GM23338 (cell line): ENCODE results near the gene C6orf47. TPM values are rescaled to one million over a fixed set of nuclear protein-coding genes. Genes with fewer than 3 reads are reported as not detected.

Experiments
- ATAC-seq: fragments of 200-7000 bp; cut with Tn5 transposase; 3 replicates; pipeline ENCODE4 v1.9.1; 2020
- DNase-seq: peaks from one replicate; pipeline ENCODE4 v3.0.0-alpha.2; 2015; ENCODE audit warnings: low spot score
- H2AFZ ChIP-seq: fragments of 200-600 bp; sonication (generic); 2 replicates; pipeline ENCODE4 v1.8.0; 2016; ENCODE audit warnings: antibody characterized with exemption, mild to moderate bottlenecking, moderate library complexity
- H3F3A ChIP-seq: fragments of 200-600 bp; sonication (generic); replicated peaks from 2 replicates; pipeline ENCODE4 v1.8.0; 2017; ENCODE audit warnings: antibody characterized with exemption, mixed run types, low read depth
- H3K27ac ChIP-seq: fragments of 200-600 bp; sonication (generic); 2 replicates; pipeline ENCODE4 v1.6.1; 2016; ENCODE audit warnings: low read depth
- H3K27me3 ChIP-seq: fragments of 200-600 bp; sonication (generic); 2 replicates; pipeline ENCODE4 v1.8.0; 2016; ENCODE audit warnings: mild to moderate bottlenecking, mixed run types, moderate library complexity; ENCODE audit not compliant: insufficient read depth
- H3K36me3 ChIP-seq: fragments of 200-600 bp; sonication (generic); 2 replicates; pipeline ENCODE4 v1.8.0; 2016; ENCODE audit warnings: mild to moderate bottlenecking; ENCODE audit not compliant: insufficient read depth
- H3K4me1 ChIP-seq: fragments of 200-600 bp; sonication (generic); 2 replicates; pipeline ENCODE4 v1.8.0; 2016; ENCODE audit warnings: mild to moderate bottlenecking, moderate library complexity; ENCODE audit not compliant: insufficient read depth
- H3K4me2 ChIP-seq: fragments of 200-600 bp; sonication (generic); 2 replicates; pipeline ENCODE4 v1.7.1; 2017; ENCODE audit warnings: mixed run types
- H3K4me3 ChIP-seq: fragments of 200-600 bp; sonication (generic); 2 replicates; pipeline ENCODE4 v1.6.1; 2016; ENCODE audit warnings: mixed run types
- H3K79me2 ChIP-seq: fragments of 200-600 bp; sonication (generic); replicated peaks from 2 replicates; pipeline ENCODE4 v1.8.0; 2017; ENCODE audit warnings: mild to moderate bottlenecking; ENCODE audit not compliant: insufficient read depth
- H3K9me2 ChIP-seq: fragments of 200-600 bp; sonication (generic); 2 replicates; pipeline ENCODE4 v1.8.0; 2017; ENCODE audit not compliant: insufficient read depth
- H4K20me1 ChIP-seq: fragments of 200-600 bp; sonication (generic); replicated peaks from 2 replicates; pipeline ENCODE4 v1.8.0; 2017; ENCODE audit warnings: mild to moderate bottlenecking; ENCODE audit not compliant: insufficient read depth
- H3K27ac Mint-ChIP-seq: 2 replicates; pipeline ENCODE4 v1.8.0; 2020; ENCODE audit warnings: inconsistent platforms, mild to moderate bottlenecking, moderate library complexity, mixed read lengths
- H3K27me3 Mint-ChIP-seq: 3 replicates; pipeline ENCODE4 v1.8.0; 2022; ENCODE audit warnings: low read depth, mild to moderate bottlenecking, moderate library complexity, mixed read lengths, inconsistent platforms; ENCODE audit not compliant: insufficient read depth, poor library complexity
- H3K36me3 Mint-ChIP-seq: 3 replicates; pipeline ENCODE4 v1.8.0; 2021; ENCODE audit warnings: low read depth, mild to moderate bottlenecking, inconsistent platforms, moderate library complexity, mixed read lengths
- H3K4me1 Mint-ChIP-seq: 3 replicates; pipeline ENCODE4 v1.8.0; 2020; ENCODE audit warnings: mild to moderate bottlenecking, inconsistent platforms, mixed read lengths
- H3K4me3 Mint-ChIP-seq: 3 replicates; pipeline ENCODE4 v1.8.0; 2021; ENCODE audit warnings: moderate library complexity, mild to moderate bottlenecking, inconsistent platforms, mixed read lengths
- H3K9me3 Mint-ChIP-seq: 3 replicates; pipeline ENCODE4 v1.8.0; 2020; ENCODE audit warnings: moderate library complexity, mild to moderate bottlenecking, inconsistent platforms, mixed read lengths
- CTCF ChIP-seq, 2 experiments: fragments of 200-600 bp in 1 of 2; sonication (generic) in 1 of 2; conservative IDR thresholded peaks; 2 replicates each; pipeline versions ENCODE4 v1.5.1 to v1.6.1; 2016 to 2017; ENCODE audit warnings: antibody characterized with exemption in 2 of 2, low read depth in 2 of 2, mild to moderate bottlenecking in 2 of 2, moderate library complexity in 1 of 2
- EZH2phosphoT487 ChIP-seq: fragments of 200-600 bp; sonication (generic); IDR thresholded peaks from one replicate; pipeline ENCODE4 v1.8.1; 2018; ENCODE audit warnings: antibody characterized with exemption; ENCODE audit not compliant: unreplicated experiment
- NANOG ChIP-seq: IDR thresholded peaks from 2 replicates; pipeline ENCODE4 v1.6.1; 2016; ENCODE audit warnings: antibody characterized with exemption, borderline replicate concordance
- POLR2AphosphoS5 ChIP-seq: IDR thresholded peaks from 2 replicates; pipeline ENCODE4 v1.6.1; 2016; ENCODE audit warnings: antibody characterized with exemption, low read depth
- STAT1 ChIP-seq: IDR thresholded peaks from one replicate; pipeline ENCODE4 v1.6.1; 2016; ENCODE audit warnings: antibody characterized with exemption; ENCODE audit not compliant: unreplicated experiment
- ZNF331 ChIP-seq: fragments of 250-450 bp; sonication (Bioruptor Pico); IDR thresholded peaks from 2 replicates; pipeline ENCODE4 v1.5.0; 2020; ENCODE audit warnings: low read depth, mild to moderate bottlenecking, moderate library complexity
- ZNF462 ChIP-seq: fragments of 250-450 bp; sonication (Bioruptor Pico); IDR thresholded peaks from 2 replicates; pipeline ENCODE4 v1.5.0; 2020; ENCODE audit warnings: mild to moderate bottlenecking, moderate library complexity
- polyA plus RNA-seq: library from polyadenylated mRNA; unstranded; fragments of >200 nt; fragmentation: Nextera tagmentation; extraction: Ambion mirVana; gene quantifications from 2 replicates; pipeline ENCODE4 v1.2.1, GENCODE V29; 2016
- total RNA-seq: library from RNA; depleted of rRNA; stranded (reverse); fragments of >200 nt; shearing (Covaris generic); gene quantifications from 2 replicates; pipeline ENCODE4 v1.2.3, GENCODE V29; 2014

C6orf47 gene
- total and polyA plus RNA-seq, 2 experiments from 2014 or later = 9.4 to 12.8 TPM

- no peak for TF ChIP-seq NANOG
- TF ChIP-seq STAT1 = no peak
- no peak for TF ChIP-seq ZNF331
- no peak for TF ChIP-seq EZH2phosphoT487
- H3F3A ChIP-seq = peaks cover 18% of the 10 kb centered on the region
- no peaks in the 10 kb centered on the region for H3K9me3 Mint-ChIP-seq
- no peak overlapping the region for H3K4me2 ChIP-seq
- H3K27ac Mint-ChIP-seq = no peak overlapping the region
- peaks cover 12% of the 10 kb centered on the region; the same call in 1 of the 2 replicates for H4K20me1 ChIP-seq
- no peak overlapping the region for H2AFZ ChIP-seq
- H3K27ac ChIP-seq = peak overlapping the region; percentile 96; the same call in 1 of the 2 replicates
- no peak overlapping the region for H3K4me3 ChIP-seq
- no peaks in the 10 kb centered on the region for H3K27me3 ChIP-seq
- peaks cover 24% of the 10 kb centered on the region for H3K36me3 Mint-ChIP-seq
- H3K36me3 ChIP-seq = peaks cover 11% of the 10 kb centered on the region; the same call in 1 of the 2 replicates
- peak overlapping the region; percentile 45; the same call in 2 of the 3 replicates for H3K4me3 Mint-ChIP-seq
- H3K79me2 ChIP-seq = peaks cover 38% of the 10 kb centered on the region
- peaks cover 24% of the 10 kb centered on the region for H3K27me3 Mint-ChIP-seq
- no peaks in the 10 kb centered on the region for H3K9me2 ChIP-seq
- ATAC-seq (no peak), DNase-seq (no peak)
- peaks cover 34% of the 10 kb centered on the region; the same call in 2 of the 3 replicates for H3K4me1 Mint-ChIP-seq
- H3K4me1 ChIP-seq = peaks cover 14% of the 10 kb centered on the region
Measured at GRCh38 chr6:31654574-31655348, 5.8 kb downstream of the C6orf47 start.

GRCh38 chr6:31652925-31653724 lies 7.5 kb downstream of the C6orf47 start:
- Histone ChIP-seq H4K20me1 (peaks cover 12% of the 10 kb centered on the region; the same call in 1 of the 2 replicates), H2AFZ (no peak overlapping the region), H3K4me2 (peak overlapping the region; percentile 85), H3K27me3 (no peaks in the 10 kb centered on the region), H3K79me2 (peaks cover 32% of the 10 kb centered on the region), H3K4me1 (peaks cover 14% of the 10 kb centered on the region), H3K9me2 (no peaks in the 10 kb centered on the region), H3K27ac (peak overlapping the region; percentile 96), H3F3A (peaks cover 18% of the 10 kb centered on the region), H3K4me3 (peak overlapping the region; percentile 88), H3K36me3 (peaks cover 27% of the 10 kb centered on the region)
- DNase-seq (peak; percentile 98), ATAC-seq (peak; percentile 79)
- H3K4me1 Mint-ChIP-seq = peaks cover 28% of the 10 kb centered on the region; the same call in 2 of the 3 replicates
- TF ChIP-seq CTCF (conservative IDR thresholded peaks at IDR 0.05; ENCODE audit: low read depth in 2 of 2) (peak in 1 of 2 experiments; percentile 28; a peak in 2 of 4 replicates), POLR2AphosphoS5 (peak; percentile 62), ZNF462 (CRISPR knock-in tag) (no peak)
- peaks cover 38% of the 10 kb centered on the region for H3K36me3 Mint-ChIP-seq
- H3K27ac Mint-ChIP-seq = peak overlapping the region; percentile 100
- peak overlapping the region; percentile 99 for H3K4me3 Mint-ChIP-seq
- no peaks in the 10 kb centered on the region for H3K9me3 Mint-ChIP-seq
- H3K27me3 Mint-ChIP-seq = peaks cover 13% of the 10 kb centered on the region
